Liver (tissue), 9 donors: ENCODE measurements around the gene DTNA. TPM values are rescaled to one million over a fixed set of nuclear protein-coding genes. Genes with fewer than 3 reads are reported as not detected.

ENCODE experiments used
- DNase-seq: peaks from one replicate; pipeline ENCODE4 v3.0.0-alpha.2; 2017; ENCODE audit warnings: low spot score
- H3K27ac ChIP-seq, 2 donors: one replicate each; pipeline ENCODE4 v1.7.0; 2013; ENCODE audit warnings: inconsistent platforms in 2 of 2, low read length in 2 of 2, control low read depth in 1 of 2, low read depth in 1 of 2, mild to moderate bottlenecking in 1 of 2
- H3K27me3 ChIP-seq, 4 donors: one replicate each; pipeline versions ENCODE4 v1.6.1 to v1.7.0; 2013; ENCODE audit warnings: low read length in 3 of 4, inconsistent platforms in 1 of 4, mild to moderate bottlenecking in 1 of 4, moderate library complexity in 1 of 4; ENCODE audit not compliant: control insufficient read depth in 4 of 4, insufficient read depth in 4 of 4
- H3K36me3 ChIP-seq, 4 donors: one replicate each; pipeline versions ENCODE4 v1.6.1 to v1.7.0; 2013; ENCODE audit warnings: low read length in 3 of 4, mild to moderate bottlenecking in 3 of 4, low read depth in 1 of 4, moderate library complexity in 1 of 4; ENCODE audit not compliant: control insufficient read depth in 4 of 4, insufficient read depth in 3 of 4
- H3K4me1 ChIP-seq, 4 donors: one replicate each; pipeline versions ENCODE4 v1.6.1 to v1.7.0; 2013; ENCODE audit warnings: low read length in 3 of 4, mild to moderate bottlenecking in 3 of 4, moderate library complexity in 1 of 4; ENCODE audit not compliant: control insufficient read depth in 4 of 4, insufficient read depth in 4 of 4
- H3K4me3 ChIP-seq, 3 donors: one replicate each; pipeline versions ENCODE4 v1.6.1 to v1.7.0; 2013; ENCODE audit warnings: low read length in 3 of 3, control low read depth in 1 of 3, low read depth in 1 of 3, mild to moderate bottlenecking in 1 of 3
- H3K9ac ChIP-seq, 2 donors: one replicate each; pipeline ENCODE4 v1.7.0; 2013; ENCODE audit warnings: low read length in 2 of 2, mild to moderate bottlenecking in 2 of 2, moderate library complexity in 2 of 2, control low read depth in 1 of 2, low read depth in 1 of 2
- H3K9me3 ChIP-seq, 4 donors: one replicate each; pipeline versions ENCODE4 v1.6.1 to v1.7.0; 2013; ENCODE audit warnings: low read length in 3 of 4; ENCODE audit not compliant: control insufficient read depth in 4 of 4
- CTCF ChIP-seq: fragments of 150-350 bp; IDR thresholded peaks from 2 replicates; pipeline ENCODE4 v1.5.1; 2017; ENCODE audit warnings: improper control_type of control experiment, low read depth, low read length; ENCODE audit not compliant: missing input control
- FOXA1 ChIP-seq: IDR thresholded peaks from 2 replicates; pipeline ENCODE4 v1.6.1; 2016; ENCODE audit warnings: antibody characterized with exemption
- GABPA ChIP-seq, 2 donors: IDR thresholded peaks in 1 of 2; conservative IDR thresholded peaks in 1 of 2; 2 replicates each; pipeline ENCODE4 v1.6.1; 2016; ENCODE audit warnings: antibody characterized with exemption in 2 of 2, mild to moderate bottlenecking in 1 of 2, moderate library complexity in 1 of 2
- HNF4G ChIP-seq: IDR thresholded peaks from 2 replicates; pipeline ENCODE4 v1.6.1; 2016; ENCODE audit warnings: antibody characterized with exemption
- MAX ChIP-seq: IDR thresholded peaks from 2 replicates; pipeline ENCODE4 v1.6.1; 2016; ENCODE audit warnings: antibody characterized with exemption
- REST ChIP-seq: IDR thresholded peaks from 2 replicates; pipeline ENCODE4 v1.6.1; 2016; ENCODE audit warnings: antibody characterized with exemption, mild to moderate bottlenecking
- SP1 ChIP-seq: IDR thresholded peaks from 2 replicates; pipeline ENCODE4 v1.6.1; 2018; ENCODE audit warnings: antibody characterized with exemption, mild to moderate bottlenecking
- TAF1 ChIP-seq: conservative IDR thresholded peaks from 2 replicates; pipeline ENCODE4 v1.6.1; 2016; ENCODE audit warnings: antibody characterized with exemption, mild to moderate bottlenecking
- YY1 ChIP-seq: IDR thresholded peaks from 2 replicates; pipeline ENCODE4 v1.6.1; 2016; ENCODE audit warnings: antibody characterized with exemption, mild to moderate bottlenecking
- ZBTB33 ChIP-seq: IDR thresholded peaks from 2 replicates; pipeline ENCODE4 v1.6.1; 2016; ENCODE audit warnings: antibody characterized with exemption
- WGBS: extraction: QIAGEN DNeasy Blood & Tissue Kit; methylation state at CpG from one replicate; pipeline ENCODE4 v1.1.7; 2013; 5-methylcytosine and 5-hydroxymethylcytosine counted together
- polyA plus RNA-seq, 2 donors: library from polyadenylated mRNA; stranded (reverse) in 1 of 2; unstranded in 1 of 2; fragments of 200-250 nt in 1 of 2; fragments of >200 nt in 1 of 2; fragmentation: Nextera tagmentation in 1 of 2; extraction: Ambion mirVana in 1 of 2; gene quantifications; one replicate each; pipeline versions ENCODE4 v1.2.1 to v1.2.3, GENCODE V29; 2013 to 2015
- total RNA-seq, 2 donors: library from RNA; depleted of rRNA; stranded (reverse); fragments of >200 nt; gene quantifications; one replicate each; pipeline ENCODE4 v1.2.3, GENCODE V29; 2014
- donor health status: healthy.
- donor health status: healthy.
- donor health status: healthy.
- donor health status: healthy.
- donor health status: healthy.

The DTNA gene
- total and polyA plus RNA-seq, 4 donors: 0.33 to 3.2 (median 1.4) TPM

- 73% methylated on average over 3 of the region's 3 CpGs for WGBS
- Histone ChIP-seq H3K36me3 (no peaks in the 10 kb centered on the region), H3K4me1 (no peaks in the 10 kb centered on the region), H3K4me3 (no peak overlapping the region), H3K9ac (no peak overlapping the region), H3K27ac (no peak overlapping the region), H3K27me3 (no peaks in the 10 kb centered on the region), H3K9me3 (no peaks in the 10 kb centered on the region)
- TF ChIP-seq FOXA1 (no peak), HNF4G (no peak), CTCF (no peak), REST (no peak), SP1 (no peak), YY1 (no peak), MAX (no peak), ZBTB33 (no peak), TAF1 (no peak), GABPA (IDR thresholded peaks at IDR 0.05 in 1 of 2, conservative IDR thresholded peaks at IDR 0.05 in 1 of 2) (no peak)
- no peak for DNase-seq
Observed at GRCh38 chr18:34864836-34865497, 154.9 kb downstream of the DTNA start.

- Histone ChIP-seq H3K36me3 (no peaks in the 10 kb centered on the region), H3K4me3 (no peak overlapping the region), H3K9ac (no peak overlapping the region), H3K4me1 (no peaks in the 10 kb centered on the region), H3K27ac (no peak overlapping the region), H3K27me3 (no peaks in the 10 kb centered on the region), H3K9me3 (no peaks in the 10 kb centered on the region)
- no peak for DNase-seq
- 87% methylated on average over 2 of the region's 2 CpGs for WGBS
- TF ChIP-seq MAX (no peak), HNF4G (no peak), GABPA (IDR thresholded peaks at IDR 0.05 in 1 of 2, conservative IDR thresholded peaks at IDR 0.05 in 1 of 2) (no peak)
Observed at GRCh38 chr18:34866310-34866709, 156.2 kb downstream of the DTNA start.
